Cardiac muscle cell (in vitro differentiated cells and primary cell): Measurements from ENCODE around the gene CCNE1. TPM values are rescaled to one million over a fixed set of nuclear protein-coding genes. Genes with fewer than 3 reads are reported as not detected.

Experiments used
- DNase-seq, 2 donors: peaks; one replicate each; pipeline versions ENCODE4 v3.0.0 to v3.0.0-alpha.2; 2010 to 2017; ENCODE audit warnings: low read depth in 1 of 2, low spot score in 1 of 2
- H3K27ac ChIP-seq: fragments of 200-600 bp; sonication (generic); 2 replicates; pipeline ENCODE4 v1.5.1; 2016
- H3K27me3 ChIP-seq: fragments of 200-600 bp; sonication (generic); 2 replicates; pipeline ENCODE4 v1.6.0; 2016; ENCODE audit warnings: control low read depth
- H3K36me3 ChIP-seq: fragments of 200-600 bp; sonication (generic); 2 replicates; pipeline ENCODE4 v1.5.1; 2016; ENCODE audit warnings: control low read depth
- H3K4me1 ChIP-seq: fragments of 200-600 bp; sonication (generic); 2 replicates; pipeline ENCODE4 v1.8.1; 2017; ENCODE audit warnings: low read depth, mild to moderate bottlenecking, mixed run types
- H3K4me3 ChIP-seq: fragments of 200-600 bp; sonication (generic); 2 replicates; pipeline ENCODE4 v1.5.1; 2016; ENCODE audit warnings: mild to moderate bottlenecking
- H3K9me3 ChIP-seq: fragments of 200-600 bp; sonication (generic); 2 replicates; pipeline ENCODE4 v1.5.1; 2017; ENCODE audit warnings: low read depth, mild to moderate bottlenecking, control low read depth
- polyA plus RNA-seq: library from polyadenylated mRNA; unstranded; fragments of >200 nt; fragmentation: Nextera tagmentation; extraction: Ambion mirVana; gene quantifications from 2 replicates; pipeline ENCODE4 v1.2.1, GENCODE V29; 2016
- total RNA-seq: library from RNA; depleted of rRNA; stranded (reverse); fragments of >200 nt; gene quantifications from 2 replicates; pipeline ENCODE4 v1.2.3, GENCODE V29; 2016
- TF ChIP-seq, protein P1 (sequence below): IDR thresholded peaks from 2 replicates; pipeline ENCODE4 v1.5.1; 2012; ENCODE audit warnings: low read depth, mild to moderate bottlenecking, low read length

The CCNE1 gene
- total and polyA plus RNA-seq, 2 experiments from 2014 or later, result 15.9 to 21.8 TPM

DNA sequence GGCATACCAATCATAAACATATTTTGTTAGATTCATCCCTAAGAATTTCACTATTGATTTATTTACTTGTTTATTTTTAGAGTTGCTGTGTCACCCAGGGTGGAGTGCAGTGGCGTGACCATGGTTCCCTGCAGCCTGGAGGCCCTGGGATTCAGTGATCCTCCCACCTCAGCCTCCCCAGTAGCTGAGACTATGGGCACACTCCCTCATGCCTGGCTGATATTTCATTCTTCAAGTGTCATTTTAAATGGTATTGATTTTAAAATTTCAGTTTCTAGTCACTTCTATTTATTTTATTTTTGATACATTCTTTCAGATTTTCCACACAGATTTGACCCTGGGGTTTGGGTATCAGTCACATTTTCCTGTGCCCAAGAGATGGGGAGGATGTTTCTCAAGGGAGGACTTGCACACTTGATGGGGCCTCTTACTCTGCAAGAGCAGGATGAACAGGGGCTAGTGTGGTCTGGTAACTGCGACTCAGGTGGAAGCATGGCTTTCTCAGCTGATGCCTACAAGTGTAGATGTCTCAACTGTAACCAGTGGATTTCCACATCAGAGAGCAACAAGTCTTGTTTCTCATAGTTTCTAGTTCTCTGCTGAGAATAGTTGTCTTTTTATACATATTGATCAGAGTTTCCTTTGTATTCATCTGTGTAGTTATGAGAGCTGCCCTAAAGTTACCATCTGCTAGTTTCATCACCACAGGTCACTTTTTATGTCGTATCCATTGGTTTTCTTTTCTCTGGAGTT lies 40.2 kb downstream of the CCNE1 start:
- no peaks in the 10 kb centered on the region for H3K4me1 ChIP-seq
- TF ChIP-seq, protein P1, sequence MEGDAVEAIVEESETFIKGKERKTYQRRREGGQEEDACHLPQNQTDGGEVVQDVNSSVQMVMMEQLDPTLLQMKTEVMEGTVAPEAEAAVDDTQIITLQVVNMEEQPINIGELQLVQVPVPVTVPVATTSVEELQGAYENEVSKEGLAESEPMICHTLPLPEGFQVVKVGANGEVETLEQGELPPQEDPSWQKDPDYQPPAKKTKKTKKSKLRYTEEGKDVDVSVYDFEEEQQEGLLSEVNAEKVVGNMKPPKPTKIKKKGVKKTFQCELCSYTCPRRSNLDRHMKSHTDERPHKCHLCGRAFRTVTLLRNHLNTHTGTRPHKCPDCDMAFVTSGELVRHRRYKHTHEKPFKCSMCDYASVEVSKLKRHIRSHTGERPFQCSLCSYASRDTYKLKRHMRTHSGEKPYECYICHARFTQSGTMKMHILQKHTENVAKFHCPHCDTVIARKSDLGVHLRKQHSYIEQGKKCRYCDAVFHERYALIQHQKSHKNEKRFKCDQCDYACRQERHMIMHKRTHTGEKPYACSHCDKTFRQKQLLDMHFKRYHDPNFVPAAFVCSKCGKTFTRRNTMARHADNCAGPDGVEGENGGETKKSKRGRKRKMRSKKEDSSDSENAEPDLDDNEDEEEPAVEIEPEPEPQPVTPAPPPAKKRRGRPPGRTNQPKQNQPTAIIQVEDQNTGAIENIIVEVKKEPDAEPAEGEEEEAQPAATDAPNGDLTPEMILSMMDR, result no peak
- no peaks in the 10 kb centered on the region for H3K27me3 ChIP-seq
- no peaks in the 10 kb centered on the region for H3K36me3 ChIP-seq
- no peaks in the 10 kb centered on the region for H3K9me3 ChIP-seq
- DNase-seq, result no peak
- no peak overlapping the region for H3K4me3 ChIP-seq
- H3K27ac ChIP-seq, result no peak overlapping the region

DNA sequence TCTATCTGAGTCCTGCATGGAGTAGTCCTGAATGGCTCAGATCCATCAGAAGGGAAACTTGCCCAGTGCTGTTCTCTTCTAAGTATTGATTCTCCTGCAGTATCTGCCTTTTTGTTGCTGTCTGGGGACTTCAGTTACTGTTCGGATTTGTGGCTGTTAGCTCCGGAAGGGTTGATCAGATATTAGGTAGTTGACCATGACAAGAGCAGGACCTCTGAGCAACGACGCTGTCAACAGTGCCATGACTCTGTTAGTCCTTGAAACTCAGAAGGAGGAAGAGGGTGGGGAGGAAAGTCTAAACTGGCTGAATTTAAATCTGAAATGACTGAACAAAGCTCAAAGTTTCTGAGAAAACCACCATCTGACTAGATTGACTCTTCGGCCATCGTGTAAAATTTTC lies 42.2 kb downstream of the CCNE1 start:
- DNase-seq, result no peak
- TF ChIP-seq, protein P1, result no peak
- Histone ChIP-seq H3K4me1 (no peaks in the 10 kb centered on the region), H3K9me3 (no peaks in the 10 kb centered on the region), H3K27me3 (no peaks in the 10 kb centered on the region), H3K27ac (no peak overlapping the region), H3K36me3 (no peaks in the 10 kb centered on the region), H3K4me3 (no peak overlapping the region)

DNA sequence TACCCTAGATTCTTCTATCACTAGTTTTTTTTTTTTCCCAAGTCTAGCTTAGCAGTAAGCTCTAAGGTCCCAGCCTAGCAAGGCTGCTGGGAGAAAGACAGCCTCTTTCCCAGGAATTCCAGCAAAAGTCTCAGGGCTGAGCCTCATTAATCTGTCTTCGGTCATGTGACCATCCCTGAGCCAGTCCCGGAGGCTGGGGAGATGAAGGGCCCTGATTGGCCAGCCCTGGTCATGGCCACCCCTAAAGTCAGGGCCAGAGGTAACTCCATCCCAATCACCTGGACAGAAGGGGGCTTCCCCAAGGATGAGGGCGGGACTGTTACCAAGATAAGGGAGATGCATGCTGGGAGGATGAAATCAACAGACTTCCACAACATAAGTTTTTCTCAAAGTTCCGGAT lies 43.3 kb downstream of the CCNE1 start:
- no peaks in the 10 kb centered on the region for H3K4me1 ChIP-seq
- H3K4me3 ChIP-seq, result no peak overlapping the region
- H3K9me3 ChIP-seq, result no peaks in the 10 kb centered on the region
- TF ChIP-seq, protein P1, result no peak
- H3K27ac ChIP-seq, result no peak overlapping the region
- H3K36me3 ChIP-seq, result no peaks in the 10 kb centered on the region
- no peaks in the 10 kb centered on the region for H3K27me3 ChIP-seq
- DNase-seq, result no peak

DNA sequence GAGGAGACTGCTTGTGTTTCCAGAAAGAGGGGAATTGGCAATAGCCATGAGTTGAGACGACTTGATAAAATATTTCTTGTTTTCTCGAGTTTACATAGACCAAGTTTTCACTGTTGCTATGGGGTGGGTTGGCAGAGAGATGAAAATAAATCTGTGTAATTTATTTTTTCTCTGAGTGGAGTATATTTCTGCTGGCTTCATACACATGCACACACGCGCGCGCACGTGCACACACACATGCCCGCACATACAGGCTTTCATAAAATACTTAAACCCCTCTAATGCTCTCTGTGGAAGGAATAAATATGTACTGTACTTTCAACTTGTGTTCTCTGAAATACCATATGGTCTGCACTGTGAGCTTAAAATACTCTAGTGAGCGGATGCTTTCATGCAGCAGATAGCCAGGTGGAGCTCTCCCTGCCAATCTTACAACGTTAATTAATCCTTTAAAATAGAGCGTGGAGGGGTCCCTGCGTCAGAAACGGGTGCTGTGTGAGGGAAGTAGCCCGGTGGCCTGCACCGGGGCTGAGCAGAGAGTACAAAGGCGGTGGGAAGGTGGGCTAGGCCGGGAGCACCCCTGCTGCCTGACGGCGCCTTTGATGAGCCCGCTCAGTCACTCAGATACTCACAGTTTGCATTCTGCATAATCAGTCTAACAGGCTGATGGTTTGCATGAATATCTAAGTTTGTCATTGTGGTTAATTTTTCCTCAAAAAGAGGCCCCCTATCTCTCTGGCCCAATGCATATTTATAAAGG lies 44.1 kb downstream of the CCNE1 start:
- H3K27ac ChIP-seq, result no peak overlapping the region
- H3K27me3 ChIP-seq, result no peaks in the 10 kb centered on the region
- TF ChIP-seq, protein P1, result no peak

DNA sequence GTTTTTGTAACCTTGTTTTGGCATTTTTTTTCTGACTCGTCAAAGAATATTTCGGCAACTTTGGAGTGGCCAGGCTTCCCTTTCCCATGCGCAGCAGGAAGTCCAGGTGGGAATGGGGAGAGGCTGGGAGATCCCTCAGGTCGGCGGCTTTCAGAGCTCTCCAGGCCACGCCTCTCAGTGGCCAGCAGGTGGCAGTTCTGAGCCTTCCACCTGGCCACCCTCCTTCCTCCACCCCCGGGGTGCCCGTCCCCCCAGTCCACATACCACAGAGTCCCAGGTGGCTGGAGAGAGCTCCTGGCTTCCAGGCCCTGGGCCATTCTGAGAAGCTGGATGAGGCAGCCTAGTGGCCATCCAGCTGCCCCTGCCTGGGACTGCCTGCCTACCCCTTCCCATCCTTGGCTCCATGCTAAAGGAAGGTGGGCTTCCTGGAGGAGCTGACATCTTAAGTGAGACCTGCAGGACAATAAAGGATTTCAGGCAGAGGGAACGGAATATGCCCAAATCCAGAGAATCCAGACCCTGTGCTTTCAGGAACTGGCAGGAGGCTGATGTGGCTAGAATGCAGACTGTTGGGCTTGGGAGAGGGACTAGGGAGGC lies 46.3 kb downstream of the CCNE1 start:
- no peaks in the 10 kb centered on the region for H3K36me3 ChIP-seq
- DNase-seq, result peak in 1 of 2 donors; percentile 54
- TF ChIP-seq, protein P1, result peak; percentile 53
- no peak overlapping the region for H3K4me3 ChIP-seq
- H3K9me3 ChIP-seq, result no peaks in the 10 kb centered on the region
- no peaks in the 10 kb centered on the region for H3K4me1 ChIP-seq
- no peak overlapping the region for H3K27ac ChIP-seq
- no peaks in the 10 kb centered on the region for H3K27me3 ChIP-seq

More for the DNA sequence above, 44.1 kb downstream of the CCNE1 start:
- no peaks in the 10 kb centered on the region for H3K36me3 ChIP-seq
- H3K4me3 ChIP-seq, result no peak overlapping the region
- no peaks in the 10 kb centered on the region for H3K9me3 ChIP-seq
- DNase-seq, result no peak
- no peaks in the 10 kb centered on the region for H3K4me1 ChIP-seq
